Peyer's patch (tissue), 4 donors: ENCODE data around the gene SUZ12. TPM values are rescaled to one million over a fixed set of nuclear protein-coding genes. Genes with fewer than 3 reads are reported as not detected.
"Not testable (repeated sequence)": the region's sequence is repeated elsewhere in the genome, so short reads cannot be mapped to it uniquely, and the experiment has no call there.

Experiments
- DNase-seq, 3 donors: peaks; one replicate each; pipeline ENCODE4 v3.0.0-alpha.2; 2017 to 2019
- H3K27ac ChIP-seq, 4 donors: fragments of 200-600 bp; sonication (generic); one replicate each; pipeline ENCODE4 v1.5.1; 2016 to 2019
- H3K27me3 ChIP-seq, 2 donors: fragments of 200-600 bp; sonication (generic); one replicate each; pipeline ENCODE4 v1.5.1; 2019
- H3K36me3 ChIP-seq, 3 donors: fragments of 200-600 bp; sonication (generic); one replicate each; pipeline ENCODE4 v1.5.1; 2016 to 2019
- H3K4me1 ChIP-seq, 4 donors: fragments of 200-600 bp; sonication (generic); one replicate each; pipeline ENCODE4 v1.5.1; 2016 to 2019
- H3K4me3 ChIP-seq, 4 donors: fragments of 200-600 bp; sonication (generic); 1 replicate in 3 of 4; 2 replicates in 1 of 4; pipeline ENCODE4 v1.5.1; 2016 to 2019; ENCODE audit warnings: mild to moderate bottlenecking in 1 of 4
- H3K9me3 ChIP-seq, 4 donors: fragments of 200-600 bp; sonication (generic); one replicate each; pipeline ENCODE4 v1.5.1; 2016 to 2019; ENCODE audit warnings: mild to moderate bottlenecking in 1 of 4
- small RNA-seq, 2 donors: library from RNA; depleted of rRNA; stranded (forward); fragments of <200 nt; gene quantifications; one replicate each; pipeline ENCODE3, GENCODE V24; 2016
- total RNA-seq, 4 donors: library from RNA; depleted of rRNA; stranded (reverse); fragments of >200 nt; gene quantifications; one replicate each; pipeline ENCODE4 v1.1.0, GENCODE V29; 2016

The SUZ12 gene
- total RNA-seq, 4 donors from 2014 or later = 18.7 to 46.2 (median 20.4) TPM

DNA sequence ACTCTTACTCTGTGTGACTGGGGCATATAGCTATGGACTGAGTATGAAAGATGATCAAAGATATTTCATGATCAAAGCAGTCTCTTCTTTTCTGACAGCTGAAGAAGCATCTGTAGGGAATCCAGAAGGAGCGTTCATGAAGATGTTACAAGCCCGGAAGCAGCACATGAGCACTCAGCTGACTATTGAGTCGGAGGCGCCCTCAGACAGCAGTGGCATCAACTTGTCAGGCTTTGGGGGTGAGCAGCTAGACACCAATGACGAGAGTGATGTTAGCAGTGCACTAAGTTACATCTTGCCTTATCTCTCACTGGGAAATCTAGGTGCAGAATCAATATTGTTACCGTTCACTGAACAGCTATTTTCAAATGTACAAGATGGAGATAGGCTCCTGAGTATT lies 110.9 kb downstream of the SUZ12 start:
- not testable (repeated sequence) for H3K27ac ChIP-seq, H3K27me3 ChIP-seq, DNase-seq, H3K4me1 ChIP-seq, H3K9me3 ChIP-seq, H3K4me3 ChIP-seq
- peaks cover 0 to 12% (median 0%) of the 10 kb centered on the region in 3 donors for H3K36me3 ChIP-seq

Small RNA genes within 50 kb of the gene (small RNA-seq; reads per million reads assigned to genes)
- gene AC090616.4 (0 reads per million in 2 donors), gene RNA5SP437 (0 reads per million in 2 donors)

Other genes with a start within 250 kb of the SUZ12 start
- gene COPRS, start 77.8 kb upstream of the SUZ12 start, total RNA-seq = 10 to 100 TPM; 16.1 to 96.6 (median 31.7) TPM
- gene UTP6, start 35.3 kb upstream of the SUZ12 start, total RNA-seq = 10 to 100 TPM; 22.2 to 55.3 (median 26.8) TPM
- gene LRRC37B, start 70.4 kb downstream of the SUZ12 start, total RNA-seq = 100 to 1,000 TPM in 1 of 4 donors, 10 to 100 TPM in 3; 31.7 to 130 (median 36.5) TPM
- gene RHOT1, start 205.5 kb downstream of the SUZ12 start, total RNA-seq = 10 to 100 TPM; 31.4 to 54.9 (median 47.7) TPM